Fibroblast of the aortic adventitia (primary cell): Measurements from ENCODE around the gene SUSD4. TPM values are rescaled to one million over a fixed set of nuclear protein-coding genes. Genes with fewer than 3 reads are reported as not detected.

Experiments used
- DNase-seq: peaks from one replicate; pipeline ENCODE4 v3.0.0-alpha.2; 2010; ENCODE audit warnings: low read depth
- H3K4me3 ChIP-seq: 2 replicates; pipeline ENCODE4 v1.5.1; 2011; ENCODE audit warnings: low read depth, mild to moderate bottlenecking, control low read depth, low read length, moderate library complexity
- total RNA-seq: library from RNA; depleted of rRNA; stranded (reverse); fragments of >200 nt; gene quantifications from 2 replicates; pipeline ENCODE4 v1.2.3, GENCODE V29; 2012; ENCODE audit warnings: low replicate concordance
- TF ChIP-seq, protein P1 (sequence below): IDR thresholded peaks from 2 replicates; pipeline ENCODE4 v1.5.1; 2011; ENCODE audit warnings: mild to moderate bottlenecking, low read length, control low read depth, inconsistent platforms; ENCODE audit not compliant: insufficient read depth

Gene SUSD4
- total RNA-seq, 1 donor: 0.18 TPM

DNA sequence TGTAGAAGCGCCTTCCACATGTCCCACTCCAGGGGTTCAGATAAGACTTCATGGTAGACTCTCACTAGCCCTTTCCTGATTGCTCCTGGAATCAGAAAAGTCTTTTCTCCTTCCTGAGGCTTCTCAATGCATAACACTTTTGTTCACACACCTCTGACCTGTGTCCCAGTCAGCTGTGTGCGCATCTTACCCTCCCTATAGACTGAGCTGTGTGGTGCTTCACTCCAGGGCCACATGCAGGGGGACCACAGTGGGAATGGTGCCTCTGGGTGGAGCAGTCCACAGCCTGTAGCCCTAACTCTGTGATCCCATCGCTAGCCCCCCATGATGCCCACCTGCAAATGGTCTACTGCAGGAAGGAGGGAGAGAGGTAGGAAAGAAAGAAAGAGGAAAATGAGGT lies 136.9 kb downstream of the SUSD4 start:
- TF ChIP-seq, protein P1, sequence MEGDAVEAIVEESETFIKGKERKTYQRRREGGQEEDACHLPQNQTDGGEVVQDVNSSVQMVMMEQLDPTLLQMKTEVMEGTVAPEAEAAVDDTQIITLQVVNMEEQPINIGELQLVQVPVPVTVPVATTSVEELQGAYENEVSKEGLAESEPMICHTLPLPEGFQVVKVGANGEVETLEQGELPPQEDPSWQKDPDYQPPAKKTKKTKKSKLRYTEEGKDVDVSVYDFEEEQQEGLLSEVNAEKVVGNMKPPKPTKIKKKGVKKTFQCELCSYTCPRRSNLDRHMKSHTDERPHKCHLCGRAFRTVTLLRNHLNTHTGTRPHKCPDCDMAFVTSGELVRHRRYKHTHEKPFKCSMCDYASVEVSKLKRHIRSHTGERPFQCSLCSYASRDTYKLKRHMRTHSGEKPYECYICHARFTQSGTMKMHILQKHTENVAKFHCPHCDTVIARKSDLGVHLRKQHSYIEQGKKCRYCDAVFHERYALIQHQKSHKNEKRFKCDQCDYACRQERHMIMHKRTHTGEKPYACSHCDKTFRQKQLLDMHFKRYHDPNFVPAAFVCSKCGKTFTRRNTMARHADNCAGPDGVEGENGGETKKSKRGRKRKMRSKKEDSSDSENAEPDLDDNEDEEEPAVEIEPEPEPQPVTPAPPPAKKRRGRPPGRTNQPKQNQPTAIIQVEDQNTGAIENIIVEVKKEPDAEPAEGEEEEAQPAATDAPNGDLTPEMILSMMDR: no peak
- DNase-seq: no peak
- no peak overlapping the region for H3K4me3 ChIP-seq

DNA sequence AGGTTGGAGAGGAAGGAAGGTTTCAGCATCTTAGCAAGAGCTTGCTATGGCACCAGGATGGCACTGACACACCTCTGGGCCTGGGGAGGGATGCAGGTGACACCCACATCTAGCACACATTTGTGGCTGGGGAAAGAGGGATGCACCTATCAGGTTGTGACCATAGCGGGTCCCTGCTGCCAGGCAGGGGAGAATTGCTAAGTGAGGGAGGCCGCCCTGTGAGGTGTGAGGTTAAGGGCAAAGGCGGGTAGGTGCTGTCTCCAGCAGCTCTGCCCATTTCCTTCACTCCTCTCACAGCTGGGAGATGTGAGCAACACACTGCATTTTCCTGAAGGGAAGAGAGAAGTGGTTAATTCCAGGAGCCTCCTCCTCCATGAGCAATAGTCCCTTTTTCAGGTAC lies 137.7 kb downstream of the SUSD4 start:
- TF ChIP-seq, protein P1: no peak
- no peak for DNase-seq
- no peak overlapping the region for H3K4me3 ChIP-seq

DNA sequence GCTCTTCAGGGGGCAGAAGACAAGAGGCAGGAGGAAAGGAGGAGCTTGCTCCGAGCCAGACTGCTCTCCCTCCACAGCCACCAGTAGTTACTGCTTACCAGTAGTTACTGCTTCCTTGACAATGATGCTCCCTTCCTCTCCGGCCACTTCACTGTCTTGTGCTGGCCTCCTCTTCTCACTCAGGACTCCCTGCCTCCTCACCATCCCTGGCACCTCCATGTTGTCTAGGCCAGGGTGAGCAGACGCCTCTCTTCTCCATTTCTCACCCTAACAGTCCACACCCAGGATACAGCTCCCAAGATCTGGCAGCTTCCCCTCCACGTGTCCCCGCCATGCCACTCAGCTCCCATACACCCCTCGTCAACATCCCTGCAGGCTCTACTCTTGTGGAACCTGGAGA lies 138.5 kb downstream of the SUSD4 start:
- TF ChIP-seq, protein P1: no peak
- DNase-seq: no peak
- H3K4me3 ChIP-seq: no peak overlapping the region

DNA sequence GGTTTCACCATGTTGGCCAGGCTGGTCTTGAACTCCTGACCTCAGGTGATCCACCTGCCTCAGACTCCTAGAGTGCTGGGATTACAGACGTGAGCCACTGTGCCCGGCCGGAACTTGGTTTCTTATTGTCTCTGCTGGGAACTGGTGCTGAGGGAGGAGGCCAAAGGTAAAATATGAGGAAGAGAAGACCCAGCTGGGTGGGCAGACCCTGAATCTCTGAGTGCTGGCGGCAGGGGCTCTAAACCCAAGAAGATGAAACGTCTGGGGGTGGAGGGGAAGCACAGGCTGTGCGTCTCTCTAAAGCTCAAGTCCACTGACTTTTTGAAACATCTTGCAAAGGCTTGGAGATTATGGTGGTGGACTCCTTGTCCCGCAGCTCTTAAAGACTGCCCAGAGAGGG lies 138.9 kb downstream of the SUSD4 start:
- no peak for DNase-seq
- H3K4me3 ChIP-seq: no peak overlapping the region
- TF ChIP-seq, protein P1: no peak

DNA sequence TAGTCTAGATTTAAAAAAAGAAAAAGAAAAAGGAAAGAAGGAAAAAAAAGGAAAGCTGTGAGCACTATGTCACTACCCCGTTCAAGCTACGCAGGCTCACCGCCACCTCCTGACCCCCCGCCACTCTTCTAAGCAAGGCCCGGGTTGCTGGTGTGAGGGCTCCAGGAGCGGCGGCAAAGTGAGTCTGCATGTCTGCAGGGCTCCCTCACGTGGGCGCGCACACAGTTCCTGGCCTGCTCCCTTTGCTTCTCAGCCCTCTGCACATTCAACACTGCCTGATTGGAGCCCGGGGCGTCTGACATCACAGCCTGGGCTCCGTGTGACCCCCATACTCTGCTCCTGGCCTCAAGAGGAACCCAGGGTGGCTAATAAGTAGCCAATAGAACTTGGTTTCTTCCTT lies 139.5 kb downstream of the SUSD4 start:
- TF ChIP-seq, protein P1: no peak
- no peak overlapping the region for H3K4me3 ChIP-seq
- DNase-seq: no peak

DNA sequence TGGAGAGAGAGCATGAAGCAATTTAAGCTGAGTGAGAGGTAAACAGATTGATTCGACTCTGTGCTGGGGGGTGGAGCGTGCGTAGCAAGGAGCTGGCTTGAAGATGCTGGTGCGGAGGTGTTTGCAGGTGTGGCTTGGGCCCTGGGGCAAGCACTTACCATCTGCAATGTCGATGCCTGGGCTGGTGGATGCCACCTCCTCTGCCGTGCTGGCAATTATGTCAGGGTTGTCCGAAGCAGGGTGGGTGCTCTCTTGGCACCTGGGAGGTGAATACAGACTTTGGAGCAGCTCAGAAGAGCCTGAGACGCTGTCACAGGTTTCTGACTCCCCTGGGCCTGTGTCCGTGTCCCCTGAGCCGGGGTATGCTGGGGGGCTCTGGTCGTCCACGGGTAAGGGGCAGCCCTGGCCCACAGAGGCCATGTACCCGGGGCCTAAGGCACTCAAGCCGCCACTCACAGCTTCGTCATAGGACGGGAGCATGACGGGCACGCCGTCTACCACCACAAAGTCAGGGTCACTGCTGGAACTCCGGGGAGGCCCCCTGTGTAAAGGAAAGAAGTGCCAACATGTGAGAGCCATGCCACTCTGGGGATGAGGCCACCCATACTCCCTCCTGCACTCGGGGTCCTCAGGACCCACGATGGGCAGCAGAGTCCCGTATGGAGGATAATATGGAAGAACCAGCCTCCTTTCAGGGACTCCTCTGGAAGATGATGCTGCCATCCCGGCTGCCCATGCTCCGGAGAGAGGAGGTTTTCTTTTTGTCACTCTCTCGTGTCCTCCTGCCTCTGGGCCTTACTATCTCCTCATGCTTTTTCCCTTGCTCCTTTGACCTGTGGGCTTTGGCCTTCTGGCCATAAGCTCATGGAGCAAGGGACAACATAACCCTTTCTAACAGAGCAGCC lies 140.6 kb downstream of the SUSD4 start:
- DNase-seq: no peak
- TF ChIP-seq, protein P1: no peak
- no peak overlapping the region for H3K4me3 ChIP-seq
